GM06990 (cell line): ENCODE results near the gene ESRRB.

Experiments used
- DNase-seq: peaks from one replicate; pipeline ENCODE4 v3.0.0-alpha.2; 2011; ENCODE audit not compliant: insufficient read length; ENCODE audit errors: extremely low read depth
- H3K27me3 ChIP-seq: replicated peaks from 2 replicates; pipeline ENCODE4 v1.6.0; 2011; ENCODE audit warnings: low read length; ENCODE audit not compliant: control insufficient read depth, insufficient read depth
- H3K36me3 ChIP-seq: 2 replicates; pipeline ENCODE4 v1.5.1; 2011; ENCODE audit warnings: low read length; ENCODE audit not compliant: control insufficient read depth, insufficient read depth
- H3K4me3 ChIP-seq: replicated peaks from 2 replicates; pipeline ENCODE4 v1.5.1; 2011; ENCODE audit warnings: low read depth, mild to moderate bottlenecking, control low read depth, low read length
- TF ChIP-seq, protein P1 (sequence below): IDR thresholded peaks from 2 replicates; pipeline ENCODE4 v1.5.1; 2011; ENCODE audit warnings: low read length, control low read depth, mild to moderate bottlenecking, inconsistent platforms; ENCODE audit not compliant: insufficient read depth, poor library complexity, severe bottlenecking

Gene ESRRB

GRCh38 chr14:76348898-76349297 lies 27.0 kb upstream of the ESRRB start:
- Histone ChIP-seq H3K4me3 (no peak overlapping the region), H3K27me3 (no peaks in the 10 kb centered on the region), H3K36me3 (no peaks in the 10 kb centered on the region)
- TF ChIP-seq, protein P1, sequence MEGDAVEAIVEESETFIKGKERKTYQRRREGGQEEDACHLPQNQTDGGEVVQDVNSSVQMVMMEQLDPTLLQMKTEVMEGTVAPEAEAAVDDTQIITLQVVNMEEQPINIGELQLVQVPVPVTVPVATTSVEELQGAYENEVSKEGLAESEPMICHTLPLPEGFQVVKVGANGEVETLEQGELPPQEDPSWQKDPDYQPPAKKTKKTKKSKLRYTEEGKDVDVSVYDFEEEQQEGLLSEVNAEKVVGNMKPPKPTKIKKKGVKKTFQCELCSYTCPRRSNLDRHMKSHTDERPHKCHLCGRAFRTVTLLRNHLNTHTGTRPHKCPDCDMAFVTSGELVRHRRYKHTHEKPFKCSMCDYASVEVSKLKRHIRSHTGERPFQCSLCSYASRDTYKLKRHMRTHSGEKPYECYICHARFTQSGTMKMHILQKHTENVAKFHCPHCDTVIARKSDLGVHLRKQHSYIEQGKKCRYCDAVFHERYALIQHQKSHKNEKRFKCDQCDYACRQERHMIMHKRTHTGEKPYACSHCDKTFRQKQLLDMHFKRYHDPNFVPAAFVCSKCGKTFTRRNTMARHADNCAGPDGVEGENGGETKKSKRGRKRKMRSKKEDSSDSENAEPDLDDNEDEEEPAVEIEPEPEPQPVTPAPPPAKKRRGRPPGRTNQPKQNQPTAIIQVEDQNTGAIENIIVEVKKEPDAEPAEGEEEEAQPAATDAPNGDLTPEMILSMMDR, result no peak
- DNase-seq, result no peak

GRCh38 chr14:76349993-76350392 lies 25.9 kb upstream of the ESRRB start:
- no peaks in the 10 kb centered on the region for H3K27me3 ChIP-seq
- TF ChIP-seq, protein P1, result no peak

GRCh38 chr14:76350671-76351070 lies 25.3 kb upstream of the ESRRB start:
- no peak for DNase-seq
- TF ChIP-seq, protein P1, result no peak
- Histone ChIP-seq H3K27me3 (no peaks in the 10 kb centered on the region), H3K36me3 (no peaks in the 10 kb centered on the region), H3K4me3 (no peak overlapping the region)

More at GRCh38 chr14:76349993-76350392, 25.9 kb upstream of the ESRRB start:
- Histone ChIP-seq H3K4me3 (no peak overlapping the region), H3K36me3 (no peaks in the 10 kb centered on the region)
- no peak for DNase-seq

GRCh38 chr14:76351941-76352340 lies 24.0 kb upstream of the ESRRB start:
- Histone ChIP-seq H3K27me3 (no peaks in the 10 kb centered on the region; the same call in 1 of the 2 replicates), H3K4me3 (no peak overlapping the region), H3K36me3 (no peaks in the 10 kb centered on the region)
- TF ChIP-seq, protein P1, result no peak
- no peak for DNase-seq

DNA sequence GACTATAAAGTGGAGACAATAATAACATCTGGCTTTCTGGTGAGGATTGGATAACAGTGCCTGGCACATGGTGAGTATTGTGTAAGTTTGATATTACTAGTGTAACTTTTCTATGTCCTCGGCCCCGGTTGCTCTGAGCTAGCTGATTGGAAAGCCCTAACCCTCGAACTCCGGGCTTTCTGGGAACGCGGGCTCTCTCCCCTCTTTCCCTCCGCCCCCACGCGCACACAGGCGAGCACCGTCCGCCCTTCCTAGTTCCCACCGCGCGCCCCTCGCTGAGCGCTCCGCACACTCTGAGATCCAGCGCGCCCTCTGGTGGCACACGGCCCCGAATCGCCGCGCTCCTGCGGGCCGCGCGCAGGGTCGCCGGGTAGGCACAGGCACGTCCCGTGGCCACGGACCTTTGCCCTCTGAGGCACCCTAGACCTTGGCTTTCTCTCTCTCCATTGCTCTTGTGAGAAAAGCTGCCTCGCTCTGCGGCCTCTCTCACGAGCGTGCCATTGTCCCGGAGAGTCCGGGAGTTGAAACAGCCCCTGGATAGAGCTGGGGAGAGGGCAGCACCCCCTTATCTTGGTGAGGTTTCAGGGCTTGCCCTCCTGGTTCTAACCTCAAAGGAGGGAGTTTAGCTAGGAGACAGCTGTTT lies 23.2 kb upstream of the ESRRB start:
- Histone ChIP-seq H3K4me3 (peak overlapping the region; percentile 38), H3K27me3 (no peaks in the 10 kb centered on the region; the same call in 1 of the 2 replicates), H3K36me3 (no peaks in the 10 kb centered on the region)
- peak; percentile 60 for DNase-seq
- TF ChIP-seq, protein P1, result peak; percentile 85
